Measurements from ENCODE around the gene MARCHF10.
A peak's percentile ranks its signal among the peaks of the same experiment; 100 is the strongest.
"Not testable (repeated sequence)": the region's sequence is repeated elsewhere in the genome, so short reads cannot be mapped to it uniquely, and the experiment has no call there.

The MARCHF10 gene

DNA sequence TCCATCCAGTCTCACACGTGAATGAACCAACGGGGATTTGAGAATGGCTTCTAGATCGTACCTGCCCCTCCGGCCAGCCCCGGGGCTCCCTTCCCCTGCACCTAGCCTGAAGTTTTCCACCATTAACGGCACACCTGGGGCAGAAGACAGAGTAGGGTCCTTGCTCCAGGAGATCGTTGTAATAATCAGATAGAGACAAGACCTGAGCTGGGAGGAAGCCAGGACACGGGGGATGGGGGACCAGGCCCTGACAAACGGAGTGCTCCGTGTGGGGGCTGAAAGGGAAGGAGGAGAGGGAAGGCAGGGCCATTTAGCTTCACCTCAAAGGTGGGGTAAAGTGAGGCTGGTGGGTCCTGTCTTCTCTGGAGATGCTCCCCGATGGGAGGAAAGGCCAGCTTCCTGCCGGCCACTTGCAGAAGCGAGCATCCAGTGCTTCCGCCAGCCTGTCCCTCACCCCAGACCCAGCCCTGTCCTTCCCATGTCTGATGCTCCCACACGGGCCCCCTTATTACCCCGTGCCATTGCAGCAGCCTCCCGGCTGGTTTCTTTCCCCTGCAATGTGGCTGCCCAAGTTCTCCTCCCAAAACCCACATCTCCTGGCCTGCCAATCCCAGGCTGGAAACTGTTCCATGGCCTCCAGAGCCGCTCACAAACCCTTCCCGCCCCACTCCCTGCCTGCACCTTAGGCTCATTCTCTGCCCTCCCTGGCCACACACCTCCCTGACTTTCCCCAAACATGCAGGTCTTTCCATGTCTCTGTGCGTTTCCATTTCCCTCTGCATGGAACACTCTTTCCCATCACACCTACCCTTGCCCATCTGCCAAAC lies 101.3 kb downstream of the MARCHF10 start:
- no peak overlapping the region for H3K4me3 Mint-ChIP-seq
- peaks cover 62% of the 10 kb centered on the region for H3K27me3 Mint-ChIP-seq
- H3K4me1 Mint-ChIP-seq = peaks cover 25% of the 10 kb centered on the region
- no peak overlapping the region for H3K27ac Mint-ChIP-seq
- ATAC-seq (no peak), DNase-seq (no peak)
- no peaks in the 10 kb centered on the region for H3K9me3 Mint-ChIP-seq

GRCh38 chr17:62705778-62706597 lies 102.1 kb downstream of the MARCHF10 start:
- DNase-seq (no peak), ATAC-seq (no peak)
- H3K4me3 Mint-ChIP-seq = peak overlapping the region in 1 of 2 donors; percentile 71
- peaks cover 59% of the 10 kb centered on the region for H3K27me3 Mint-ChIP-seq
- no peak overlapping the region for H3K27ac Mint-ChIP-seq
- H3K4me1 Mint-ChIP-seq = peaks cover 25% of the 10 kb centered on the region
- H3K9me3 Mint-ChIP-seq = no peaks in the 10 kb centered on the region

DNA sequence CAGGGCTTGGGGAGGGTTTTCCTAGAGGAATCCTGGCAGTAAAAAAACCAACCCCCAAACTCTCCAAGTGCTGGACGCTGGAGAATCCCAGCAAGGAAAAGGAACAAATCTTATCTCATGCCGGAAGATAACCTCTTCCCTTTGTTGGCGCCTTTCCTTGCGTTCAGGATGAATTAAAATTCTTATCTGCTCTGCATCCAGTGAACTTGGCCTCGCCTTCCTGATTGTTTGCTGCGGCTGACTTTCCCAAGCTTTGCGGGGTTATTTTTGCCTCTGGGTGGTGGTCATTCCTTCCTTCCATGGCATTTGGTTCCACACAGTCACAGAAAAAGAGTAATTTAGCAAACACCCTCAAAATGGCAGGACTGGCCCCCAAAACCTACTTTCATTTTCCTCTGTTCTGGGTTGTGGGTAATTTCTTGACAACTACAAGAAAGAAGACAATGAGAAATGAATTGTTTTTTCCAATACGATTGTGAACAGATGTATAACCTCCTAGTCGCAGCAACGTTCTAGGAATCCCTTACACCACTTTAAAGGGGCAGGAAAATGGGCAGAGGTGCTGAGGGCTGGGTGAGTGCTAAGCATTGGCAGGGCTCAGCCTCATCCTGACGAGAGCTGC lies 102.8 kb downstream of the MARCHF10 start:
- peaks cover 60% of the 10 kb centered on the region for H3K27me3 Mint-ChIP-seq
- peak overlapping the region; percentile 68 to 71 for H3K4me3 Mint-ChIP-seq
- H3K4me1 Mint-ChIP-seq = peaks cover 25% of the 10 kb centered on the region
- no peak for DNase-seq
- no peaks in the 10 kb centered on the region for H3K9me3 Mint-ChIP-seq
- no peak overlapping the region for H3K27ac Mint-ChIP-seq
- no peak for ATAC-seq

DNA sequence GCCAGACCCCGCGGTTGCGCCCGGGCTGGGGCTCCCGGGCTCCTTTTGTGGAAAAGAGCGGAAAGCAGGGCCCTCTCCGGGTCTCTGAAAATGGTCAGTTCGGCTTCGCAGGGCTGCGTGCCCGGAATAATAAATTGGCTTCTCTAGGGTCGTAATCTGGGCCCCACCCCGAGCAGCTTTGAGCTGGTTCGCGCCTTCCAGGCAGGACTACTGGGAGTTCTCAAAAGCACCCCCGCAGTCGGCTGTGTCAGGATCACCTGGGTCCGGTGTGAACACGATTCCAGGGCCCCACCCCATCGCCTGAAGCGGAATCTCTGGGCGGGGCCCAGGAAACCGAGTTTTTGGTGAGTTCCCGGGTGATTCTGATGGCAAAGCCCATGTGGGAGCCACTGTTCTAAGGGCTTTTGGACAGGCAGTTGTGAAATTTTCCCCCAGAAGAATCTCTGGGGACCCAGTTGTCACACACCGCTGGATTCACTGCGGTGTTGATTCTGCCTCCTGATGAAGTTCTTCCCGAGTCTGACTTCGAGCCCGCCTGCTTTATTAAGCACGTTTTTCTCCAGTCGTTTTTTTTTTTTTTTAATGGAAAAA lies 103.6 kb downstream of the MARCHF10 start:
- H3K27me3 Mint-ChIP-seq = peaks cover 60% of the 10 kb centered on the region
- peaks cover 25% of the 10 kb centered on the region for H3K4me1 Mint-ChIP-seq
- no peak for DNase-seq
- no peak overlapping the region for H3K27ac Mint-ChIP-seq
- ATAC-seq = no peak
- H3K9me3 Mint-ChIP-seq = no peaks in the 10 kb centered on the region
- peak overlapping the region; percentile 68 to 71 for H3K4me3 Mint-ChIP-seq

DNA sequence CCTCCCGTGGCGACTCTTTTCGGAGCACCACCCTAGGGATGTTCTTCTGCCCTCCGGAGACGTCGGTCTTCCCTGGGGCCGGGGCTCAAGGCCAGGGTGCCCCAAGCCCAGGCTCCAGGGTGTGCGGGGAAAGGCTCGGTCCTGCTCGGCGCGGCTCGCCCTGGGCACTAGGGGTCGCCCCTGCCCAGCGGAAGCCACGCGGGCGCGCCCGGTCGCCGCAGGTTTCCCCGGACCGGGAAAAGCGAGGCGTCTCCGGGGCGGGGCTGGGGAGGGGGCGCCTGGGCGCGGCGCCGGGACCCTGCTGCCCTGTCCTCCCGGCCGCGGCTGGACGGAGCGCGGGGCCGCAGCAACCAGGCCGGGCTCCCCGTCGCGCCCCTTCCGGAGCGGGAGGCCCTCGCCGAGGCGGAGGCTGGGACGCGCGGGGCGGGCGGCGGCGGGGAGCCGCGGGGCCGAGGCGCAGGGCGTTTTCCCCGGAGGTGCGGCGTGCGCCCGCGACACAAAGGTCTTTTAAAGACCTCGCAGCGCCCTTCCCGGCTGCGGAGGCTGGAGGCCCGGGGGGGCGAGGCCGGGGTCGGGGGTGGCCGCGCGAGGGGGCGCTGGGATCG lies 104.2 kb downstream of the MARCHF10 start:
- peak; percentile 92 for ATAC-seq
- Mint-ChIP-seq H3K4me1 (peaks cover 25% of the 10 kb centered on the region), H3K27ac (no peak overlapping the region), H3K27me3 (peaks cover 59% of the 10 kb centered on the region), H3K9me3 (no peaks in the 10 kb centered on the region), H3K4me3 (peak overlapping the region; percentile 51 to 76)
- DNase-seq = peak; percentile 66 to 78

DNA sequence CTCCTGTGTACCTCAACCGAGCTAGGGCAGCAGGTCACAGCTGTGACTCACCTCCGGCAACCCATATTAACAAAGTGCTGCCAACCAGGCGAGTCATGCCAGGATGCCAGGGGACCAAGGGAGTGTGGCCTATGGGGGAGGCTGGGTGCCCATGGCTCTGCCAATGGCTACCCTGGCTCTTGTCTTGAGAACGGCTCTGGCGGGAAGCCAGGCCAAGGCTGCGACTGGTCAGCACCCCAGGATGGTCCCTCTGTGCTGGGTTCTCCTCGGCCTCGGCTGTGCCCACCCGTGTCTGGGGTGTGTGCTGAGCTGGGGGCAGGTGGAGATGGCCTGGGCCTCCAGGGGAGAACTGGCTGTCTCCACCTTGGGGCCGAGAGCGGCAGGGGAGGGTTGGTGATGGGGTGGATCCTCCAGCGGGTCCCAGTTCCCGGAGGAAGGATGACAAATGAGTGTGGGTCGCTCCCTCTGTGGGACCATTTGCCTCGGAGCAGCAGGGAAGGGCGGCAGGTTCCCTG lies 104.8 kb downstream of the MARCHF10 start:
- H3K4me1 Mint-ChIP-seq = peaks cover 25% of the 10 kb centered on the region
- no peak overlapping the region for H3K27ac Mint-ChIP-seq
- H3K9me3 Mint-ChIP-seq = no peaks in the 10 kb centered on the region
- H3K27me3 Mint-ChIP-seq = peaks cover 59% of the 10 kb centered on the region
- ATAC-seq (peak; percentile 64), DNase-seq (peak; percentile 17 to 37)
- peak overlapping the region; percentile 51 to 76 for H3K4me3 Mint-ChIP-seq

GRCh38 chr17:62702746-62703260 lies 105.3 kb downstream of the MARCHF10 start:
- Mint-ChIP-seq H3K27me3 (peaks cover 59% of the 10 kb centered on the region), H3K9me3 (no peaks in the 10 kb centered on the region), H3K4me3 (peak overlapping the region in 1 of 2 donors; percentile 76), H3K27ac (no peak overlapping the region), H3K4me1 (peaks cover 25% of the 10 kb centered on the region)
- no peak for ATAC-seq
- DNase-seq = no peak

GRCh38 chr17:62701706-62702085 lies 106.4 kb downstream of the MARCHF10 start:
- Mint-ChIP-seq H3K27me3 (peaks cover 48% of the 10 kb centered on the region), H3K4me3 (no peak overlapping the region), H3K9me3 (no peaks in the 10 kb centered on the region), H3K27ac (no peak overlapping the region), H3K4me1 (peaks cover 25% of the 10 kb centered on the region)
- DNase-seq (no peak), ATAC-seq (no peak)

DNA sequence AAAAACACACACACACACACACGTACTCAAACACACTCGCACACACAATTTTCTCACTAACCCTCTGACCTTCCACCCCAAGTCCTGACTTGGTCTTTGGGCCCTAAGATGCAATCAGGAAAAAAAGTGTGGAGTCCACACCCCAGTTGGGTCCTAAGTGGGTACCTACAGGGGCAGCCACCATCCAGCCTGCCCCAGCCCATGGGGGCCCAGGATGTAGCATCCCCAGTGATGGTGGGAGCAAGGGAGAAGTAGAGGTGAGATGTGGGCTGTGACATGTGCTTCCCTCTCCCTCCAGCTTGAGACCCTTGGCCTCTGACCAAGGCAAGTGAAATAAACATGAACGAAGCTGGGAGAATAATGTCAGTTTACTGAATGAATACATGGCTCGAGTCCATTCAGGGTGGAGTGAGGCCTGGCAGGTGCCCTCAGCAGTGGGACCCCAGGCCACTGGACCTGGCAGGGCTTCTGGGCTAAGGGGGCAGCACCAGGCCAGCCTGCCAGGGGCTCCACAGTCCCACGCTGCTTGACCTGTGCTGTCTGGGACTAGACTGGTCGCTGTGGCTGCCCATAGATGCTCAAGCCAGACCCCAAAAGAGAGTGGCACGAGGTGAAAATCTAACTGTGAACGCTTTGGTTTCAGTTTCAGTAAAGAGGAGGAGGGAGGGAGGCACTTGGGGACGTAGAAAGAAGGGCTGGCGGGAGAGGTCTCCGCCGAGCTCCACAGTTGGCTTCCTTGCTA lies 107.0 kb downstream of the MARCHF10 start:
- no peaks in the 10 kb centered on the region for H3K9me3 Mint-ChIP-seq
- no peak overlapping the region for H3K27ac Mint-ChIP-seq
- no peak overlapping the region for H3K4me3 Mint-ChIP-seq
- peaks cover 25% of the 10 kb centered on the region for H3K4me1 Mint-ChIP-seq
- ATAC-seq (no peak), DNase-seq (no peak)
- peaks cover 46% of the 10 kb centered on the region for H3K27me3 Mint-ChIP-seq

- not testable (repeated sequence) for ATAC-seq, DNase-seq, H3K27ac Mint-ChIP-seq, H3K4me1 Mint-ChIP-seq, H3K9me3 Mint-ChIP-seq, H3K4me3 Mint-ChIP-seq
- H3K27me3 Mint-ChIP-seq = peaks cover 45% of the 10 kb centered on the region
Observed at GRCh38 chr17:62698459-62698858, 109.7 kb downstream of the MARCHF10 start.

DNA sequence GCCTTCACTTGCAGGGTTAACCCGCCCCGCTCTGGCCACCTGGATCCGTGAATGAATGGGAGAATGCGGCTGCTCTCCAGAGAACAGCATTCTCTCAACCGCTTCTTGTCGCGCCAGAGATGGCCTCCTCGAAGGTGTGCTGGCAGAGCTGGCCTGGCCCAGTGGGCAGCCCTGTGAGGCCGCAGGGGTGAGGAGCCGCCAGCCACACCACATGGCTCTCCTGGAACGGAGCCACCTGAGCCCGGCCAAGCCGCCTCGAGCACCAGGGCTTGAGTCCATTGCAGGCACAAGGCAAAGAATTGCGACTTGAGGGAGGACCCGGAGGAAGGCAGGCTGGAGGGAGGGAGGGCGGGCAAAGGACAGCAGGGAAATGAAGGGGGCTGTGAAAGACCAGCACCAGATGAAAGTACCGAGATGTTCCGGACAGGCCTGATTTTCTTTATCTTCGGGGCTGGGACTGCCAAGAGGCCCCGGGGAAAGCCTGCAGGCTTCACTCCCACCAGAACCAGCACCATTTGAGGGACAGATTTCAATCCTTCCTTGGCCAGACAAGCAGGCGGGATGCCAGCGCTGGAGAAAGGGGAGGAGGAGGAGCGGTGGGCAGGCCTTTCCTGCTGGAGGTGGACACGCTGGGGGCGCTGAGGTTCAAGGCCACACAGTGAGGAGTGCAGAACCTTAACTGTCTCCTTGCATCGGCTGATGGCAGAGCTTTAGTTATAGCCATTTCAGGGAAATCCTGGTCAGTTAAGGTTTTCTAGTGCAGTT lies 111.2 kb downstream of the MARCHF10 start:
- ATAC-seq (peak; percentile 15), DNase-seq (no peak)
- Mint-ChIP-seq H3K4me3 (no peak overlapping the region), H3K4me1 (no peaks in the 10 kb centered on the region), H3K27ac (no peak overlapping the region), H3K9me3 (no peaks in the 10 kb centered on the region), H3K27me3 (peaks cover 35% of the 10 kb centered on the region)

- H3K27me3 Mint-ChIP-seq = peaks cover 33% of the 10 kb centered on the region
- DNase-seq = no peak
- peak overlapping the region in 1 of 2 donors; percentile 59 for H3K27ac Mint-ChIP-seq
- H3K9me3 Mint-ChIP-seq = no peaks in the 10 kb centered on the region
- ATAC-seq = peak; percentile 32
- no peaks in the 10 kb centered on the region for H3K4me1 Mint-ChIP-seq
- no peak overlapping the region for H3K4me3 Mint-ChIP-seq
Observed at GRCh38 chr17:62696256-62696655, 111.9 kb downstream of the MARCHF10 start.

DNA sequence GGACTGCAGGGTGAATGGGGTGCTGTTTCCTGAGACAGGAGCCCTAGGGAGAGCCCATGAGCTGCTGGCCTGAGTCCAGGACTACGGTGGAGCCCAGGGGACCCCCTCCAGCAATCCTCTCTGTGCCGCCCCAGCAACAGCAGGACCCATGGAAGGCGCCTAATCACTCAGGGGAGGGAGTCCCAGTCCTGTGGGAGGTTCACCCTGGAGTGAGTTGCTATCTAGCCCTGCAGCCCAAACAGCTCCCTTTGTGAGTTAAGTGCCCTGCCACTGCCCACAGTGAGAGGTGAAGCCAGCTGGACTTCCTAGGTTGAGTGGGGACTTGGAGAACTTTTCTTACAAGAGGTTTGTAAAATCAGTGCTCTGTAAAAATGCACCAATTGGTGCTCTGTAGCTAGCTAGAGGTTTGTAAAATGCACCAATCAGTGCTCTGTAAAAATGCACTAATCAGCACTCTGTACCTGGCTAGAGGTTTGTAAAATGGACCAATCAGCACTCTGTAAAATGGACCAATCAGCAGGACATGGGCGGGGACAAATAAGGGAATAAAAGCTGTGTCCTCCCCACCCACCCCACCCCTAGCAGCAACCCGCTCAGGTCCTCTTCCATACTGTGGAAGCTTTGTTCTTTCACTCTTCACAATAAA lies 112.9 kb downstream of the MARCHF10 start:
- not testable (repeated sequence) for H3K4me1 Mint-ChIP-seq, DNase-seq, ATAC-seq, H3K9me3 Mint-ChIP-seq, H3K4me3 Mint-ChIP-seq, H3K27ac Mint-ChIP-seq
- H3K27me3 Mint-ChIP-seq = peaks cover 25% of the 10 kb centered on the region
